Epithelial cell of proximal tubule (primary cell): Measurements from ENCODE around the gene RHEBL1. TPM values are rescaled to one million over a fixed set of nuclear protein-coding genes. Genes with fewer than 3 reads are reported as not detected.

Experiments
- DNase-seq: peaks from one replicate; pipeline ENCODE4 v3.0.0-alpha.2; 2011; ENCODE audit warnings: low read depth
- H3K4me3 ChIP-seq: 2 replicates; pipeline ENCODE4 v1.5.1; 2011; ENCODE audit warnings: low read depth, mild to moderate bottlenecking, low read length
- CTCF ChIP-seq: conservative IDR thresholded peaks from 2 replicates; pipeline ENCODE4 v1.5.1; 2012; ENCODE audit warnings: low read depth, mild to moderate bottlenecking, low read length
- total RNA-seq: library from RNA; depleted of rRNA; stranded (reverse); fragments of >200 nt; gene quantifications from 2 replicates; pipeline ENCODE4 v1.2.3, GENCODE V29; 2015

The RHEBL1 gene
- total RNA-seq, 1 donor from 2014 or later: 1.6 TPM

- TF ChIP-seq CTCF: no peak
- no peak overlapping the region for H3K4me3 ChIP-seq
- DNase-seq: no peak
These were observed 45.2 kb downstream of the RHEBL1 start for GRCh38 chr12:49024543-49024942.

DNA sequence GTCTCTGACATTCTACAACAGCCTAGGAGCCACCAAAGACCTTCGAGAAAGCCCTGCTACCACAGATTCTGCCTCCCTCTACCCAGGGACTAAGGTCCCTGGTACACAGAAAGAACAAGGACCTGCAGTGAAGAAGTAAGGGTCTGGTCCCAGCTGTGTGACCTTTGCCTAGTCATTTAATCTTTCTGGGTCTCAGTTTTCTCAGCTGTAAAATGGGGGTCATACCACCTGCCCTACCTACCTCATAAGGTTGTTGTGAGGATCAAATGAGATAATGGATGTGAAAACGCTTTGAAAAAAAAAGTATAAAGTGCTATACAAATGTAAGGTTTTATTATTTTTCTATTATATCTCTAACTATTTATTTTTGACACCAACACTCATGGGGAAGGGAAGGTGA, 46.0 kb downstream of the RHEBL1 start:
- TF ChIP-seq CTCF: no peak

GRCh38 chr12:49022558-49023178, 47.1 kb downstream of the RHEBL1 start:
- TF ChIP-seq CTCF: no peak
- no peak overlapping the region for H3K4me3 ChIP-seq
- DNase-seq: no peak

More for the DNA sequence above, 46.0 kb downstream of the RHEBL1 start:
- no peak overlapping the region for H3K4me3 ChIP-seq
- no peak for DNase-seq

- no peak for TF ChIP-seq CTCF
- no peak overlapping the region for H3K4me3 ChIP-seq
- DNase-seq: no peak
These were observed 48.4 kb downstream of the RHEBL1 start for GRCh38 chr12:49021292-49021915.

DNA sequence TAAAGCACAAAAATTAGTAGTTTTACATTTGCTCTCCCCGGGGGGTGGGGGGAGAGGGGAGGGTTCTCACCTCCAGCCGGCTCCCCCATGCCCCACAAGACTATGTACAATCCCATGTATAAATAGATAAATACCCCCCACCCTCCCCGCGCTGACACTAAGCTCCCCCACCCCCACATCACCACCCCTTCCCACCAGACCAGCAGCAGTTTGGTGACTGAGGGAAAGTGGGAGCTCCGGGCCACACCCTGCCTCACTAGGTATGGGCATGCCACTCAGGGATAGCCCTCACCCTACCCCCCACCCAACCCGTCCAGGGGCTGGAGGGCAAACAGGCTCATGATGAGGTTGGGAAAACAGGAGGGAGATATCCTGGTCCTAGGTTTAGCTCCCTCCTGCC, 49.3 kb downstream of the RHEBL1 start:
- H3K4me3 ChIP-seq: no peak overlapping the region
- DNase-seq: no peak
- TF ChIP-seq CTCF: no peak

DNA sequence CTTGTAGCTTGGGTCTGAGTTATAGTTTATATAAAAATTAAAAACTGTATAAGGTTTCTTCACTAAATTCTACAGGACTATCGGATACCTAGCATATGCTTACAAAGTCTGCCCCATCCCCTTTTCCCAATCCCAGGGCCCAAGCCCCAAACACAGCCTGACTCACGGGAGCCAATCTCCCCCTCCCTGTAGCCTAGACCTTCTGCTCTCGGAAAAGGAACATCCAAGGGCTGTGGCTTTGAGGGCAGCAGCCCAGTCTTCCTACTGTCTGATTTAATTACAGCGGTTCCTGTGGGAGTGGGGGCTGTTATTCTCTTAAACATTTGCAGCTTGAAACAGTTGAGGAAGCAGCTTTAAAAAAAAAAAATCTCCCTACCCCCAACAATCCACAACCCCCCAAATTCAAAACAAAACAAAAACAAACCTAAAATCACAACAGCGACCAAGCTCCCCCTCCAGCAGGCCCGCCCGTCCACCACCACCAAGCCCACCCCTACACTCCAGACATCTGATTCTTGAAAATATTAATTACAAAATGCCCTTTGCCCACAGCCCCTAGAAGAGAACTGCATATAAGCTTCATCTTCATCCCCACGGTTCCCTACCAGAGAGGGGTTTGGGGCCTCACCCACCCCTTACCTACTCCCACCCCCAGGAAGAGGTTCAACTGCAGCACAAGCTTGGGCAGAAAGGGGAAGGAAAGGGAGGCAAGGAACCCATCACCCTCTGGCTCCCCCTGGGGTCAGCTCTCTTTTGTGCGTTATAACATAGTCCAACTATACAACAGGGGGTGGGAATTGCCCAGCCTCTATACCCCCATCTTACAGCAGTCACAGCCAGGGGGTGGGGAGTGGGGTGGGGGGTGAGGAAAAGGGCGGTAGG, 50.1 kb downstream of the RHEBL1 start:
- H3K4me3 ChIP-seq: no peak overlapping the region
- DNase-seq: no peak
- TF ChIP-seq CTCF: peak; percentile 37
